Mucosa of descending colon (tissue), 3 donors: ENCODE data around the gene PLEKHN1. TPM values are rescaled to one million over a fixed set of nuclear protein-coding genes. Genes with fewer than 3 reads are reported as not detected.

ENCODE experiments used
- ATAC-seq: fragments of 200-7000 bp; cut with Tn5 transposase; one replicate; pipeline ENCODE4 v1.9.1; 2020; ENCODE audit warnings: mild to moderate bottlenecking, moderate library complexity
- DNase-seq, 3 donors: peaks; one replicate each; pipeline ENCODE4 v3.0.0-alpha.2; 2020
- H3K36me3 ChIP-seq: fragments of 200-600 bp; one replicate; pipeline ENCODE4 v1.8.0; 2021; ENCODE audit warnings: low read depth, mild to moderate bottlenecking
- H3K4me1 ChIP-seq: fragments of 200-600 bp; one replicate; pipeline ENCODE4 v1.8.0; 2021; ENCODE audit warnings: low read depth, mild to moderate bottlenecking
- H3K4me3 ChIP-seq: fragments of 200-600 bp; one replicate; pipeline ENCODE4 v1.8.0; 2021; ENCODE audit warnings: mild to moderate bottlenecking
- H3K9me3 ChIP-seq: fragments of 200-600 bp; one replicate; pipeline ENCODE4 v1.8.0; 2021; ENCODE audit warnings: mild to moderate bottlenecking
- intact Hi-C, 2 donors: fragments of 100-400 bp; cut with DNase I in 1 of 2; cut with micrococcal nuclease in 1 of 2; formaldehyde crosslinking; loops; one replicate each; pipeline versions ENCODE4 v1.11.0 to v1.11.1; 2022; cut with DNase I, micrococcal nuclease
- total RNA-seq, 3 donors: library from RNA; stranded (reverse); fragmentation: NEBNext Ultra II Directional in 2 of 3; extraction: Animal tissue kit (Norgen Biotek cat#: 25700) in 2 of 3; gene quantifications; one replicate each; pipeline versions ENCODE4 v1.2.1 to v1.2.4, GENCODE V29; 2021 to 2023
- TF ChIP-seq, protein P1 (sequence below): fragments of 200-600 bp; IDR thresholded peaks from one replicate; pipeline ENCODE4 v1.8.0; 2022; ENCODE audit warnings: antibody characterized with exemption, mild to moderate bottlenecking
- donor health status: DM: no; HTN: no; CAD: no; lungs with moderate emphysema.
- donor health status: DM: no; HTN: no; CAD: no.
- donor health status: DM: no; HTN: yes; CAD: no.

The PLEKHN1 gene
- total RNA-seq, 3 donors from 2014 or later: 0.23 to 0.99 (median 0.32) TPM

DNA sequence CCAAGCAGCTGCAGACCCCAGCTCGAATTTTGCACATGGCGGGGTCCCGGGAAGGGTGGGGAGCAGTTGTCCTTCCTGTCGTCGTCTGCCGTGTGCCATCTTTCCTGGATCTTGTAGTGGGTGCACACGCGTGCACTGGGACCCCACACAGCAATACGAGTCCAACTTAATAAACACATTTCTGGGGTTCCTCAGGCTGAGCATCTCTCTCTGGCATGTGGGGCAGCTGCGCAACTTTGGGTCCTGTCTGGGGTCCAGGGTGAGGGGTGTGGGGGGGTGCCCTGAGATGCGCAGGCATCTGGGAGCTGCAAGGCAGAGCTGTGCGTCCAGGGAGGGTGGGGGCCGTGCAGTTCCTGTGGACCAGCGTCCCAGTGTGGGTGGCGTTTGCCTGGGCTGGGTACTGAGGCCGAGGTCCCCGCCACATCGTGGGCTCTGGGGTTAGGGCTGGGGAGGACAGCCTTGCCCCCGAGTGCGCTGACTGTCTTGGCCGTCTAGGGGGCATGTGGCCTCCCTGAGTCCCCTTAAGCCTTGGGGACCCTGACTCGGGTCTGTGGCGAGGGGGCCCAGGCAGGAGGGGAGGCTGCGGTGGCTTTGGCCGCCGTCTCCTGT lies 652 bp upstream of the PLEKHN1 start:
- intact Hi-C loops: no loop called here
- no peaks in the 10 kb centered on the region for H3K36me3 ChIP-seq
- H3K4me1 ChIP-seq: peaks cover 17% of the 10 kb centered on the region
- no peak for DNase-seq
- H3K4me3 ChIP-seq: no peak overlapping the region
- TF ChIP-seq, protein P1, sequence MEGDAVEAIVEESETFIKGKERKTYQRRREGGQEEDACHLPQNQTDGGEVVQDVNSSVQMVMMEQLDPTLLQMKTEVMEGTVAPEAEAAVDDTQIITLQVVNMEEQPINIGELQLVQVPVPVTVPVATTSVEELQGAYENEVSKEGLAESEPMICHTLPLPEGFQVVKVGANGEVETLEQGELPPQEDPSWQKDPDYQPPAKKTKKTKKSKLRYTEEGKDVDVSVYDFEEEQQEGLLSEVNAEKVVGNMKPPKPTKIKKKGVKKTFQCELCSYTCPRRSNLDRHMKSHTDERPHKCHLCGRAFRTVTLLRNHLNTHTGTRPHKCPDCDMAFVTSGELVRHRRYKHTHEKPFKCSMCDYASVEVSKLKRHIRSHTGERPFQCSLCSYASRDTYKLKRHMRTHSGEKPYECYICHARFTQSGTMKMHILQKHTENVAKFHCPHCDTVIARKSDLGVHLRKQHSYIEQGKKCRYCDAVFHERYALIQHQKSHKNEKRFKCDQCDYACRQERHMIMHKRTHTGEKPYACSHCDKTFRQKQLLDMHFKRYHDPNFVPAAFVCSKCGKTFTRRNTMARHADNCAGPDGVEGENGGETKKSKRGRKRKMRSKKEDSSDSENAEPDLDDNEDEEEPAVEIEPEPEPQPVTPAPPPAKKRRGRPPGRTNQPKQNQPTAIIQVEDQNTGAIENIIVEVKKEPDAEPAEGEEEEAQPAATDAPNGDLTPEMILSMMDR: no peak
- H3K9me3 ChIP-seq: no peaks in the 10 kb centered on the region
- ATAC-seq: no peak

DNA sequence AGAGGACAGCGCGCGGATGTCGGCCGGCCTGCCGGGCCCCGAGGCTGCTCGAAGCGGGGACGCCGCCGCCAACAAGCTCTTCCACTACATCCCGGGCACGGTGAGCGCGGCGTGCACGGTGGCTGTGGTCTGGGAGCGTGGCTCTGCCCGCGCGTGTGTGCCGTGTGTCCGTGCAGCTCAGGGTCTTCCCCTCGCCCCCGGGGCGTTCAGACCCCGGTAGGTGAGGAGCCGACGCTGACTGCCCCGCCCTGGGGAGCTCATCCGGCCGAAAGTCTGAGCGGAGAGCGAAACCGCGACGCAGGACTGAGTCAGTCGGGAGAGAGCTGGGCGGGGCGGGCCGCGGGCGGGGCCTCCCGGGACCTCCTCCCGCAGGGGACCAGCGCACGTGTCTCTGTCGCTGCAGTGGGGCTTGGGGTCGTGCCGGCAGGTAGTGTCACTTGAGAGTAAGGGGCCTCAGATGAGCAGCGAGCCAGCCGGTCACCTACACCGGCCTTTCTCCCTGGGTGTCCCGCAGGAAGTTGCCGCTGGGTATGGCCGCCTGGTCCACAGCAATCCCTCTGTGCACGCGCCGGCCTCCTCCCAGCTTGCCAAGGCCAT lies 520 bp downstream of the PLEKHN1 start:
- Histone ChIP-seq H3K36me3 (no peaks in the 10 kb centered on the region), H3K9me3 (no peaks in the 10 kb centered on the region), H3K4me1 (peaks cover 14% of the 10 kb centered on the region), H3K4me3 (peak overlapping the region; percentile 30)
- ATAC-seq: peak; percentile 90
- TF ChIP-seq, protein P1: no peak
- peak; percentile 82 to 89 (median 85) for DNase-seq
- intact Hi-C loops: no loop called here

DNA sequence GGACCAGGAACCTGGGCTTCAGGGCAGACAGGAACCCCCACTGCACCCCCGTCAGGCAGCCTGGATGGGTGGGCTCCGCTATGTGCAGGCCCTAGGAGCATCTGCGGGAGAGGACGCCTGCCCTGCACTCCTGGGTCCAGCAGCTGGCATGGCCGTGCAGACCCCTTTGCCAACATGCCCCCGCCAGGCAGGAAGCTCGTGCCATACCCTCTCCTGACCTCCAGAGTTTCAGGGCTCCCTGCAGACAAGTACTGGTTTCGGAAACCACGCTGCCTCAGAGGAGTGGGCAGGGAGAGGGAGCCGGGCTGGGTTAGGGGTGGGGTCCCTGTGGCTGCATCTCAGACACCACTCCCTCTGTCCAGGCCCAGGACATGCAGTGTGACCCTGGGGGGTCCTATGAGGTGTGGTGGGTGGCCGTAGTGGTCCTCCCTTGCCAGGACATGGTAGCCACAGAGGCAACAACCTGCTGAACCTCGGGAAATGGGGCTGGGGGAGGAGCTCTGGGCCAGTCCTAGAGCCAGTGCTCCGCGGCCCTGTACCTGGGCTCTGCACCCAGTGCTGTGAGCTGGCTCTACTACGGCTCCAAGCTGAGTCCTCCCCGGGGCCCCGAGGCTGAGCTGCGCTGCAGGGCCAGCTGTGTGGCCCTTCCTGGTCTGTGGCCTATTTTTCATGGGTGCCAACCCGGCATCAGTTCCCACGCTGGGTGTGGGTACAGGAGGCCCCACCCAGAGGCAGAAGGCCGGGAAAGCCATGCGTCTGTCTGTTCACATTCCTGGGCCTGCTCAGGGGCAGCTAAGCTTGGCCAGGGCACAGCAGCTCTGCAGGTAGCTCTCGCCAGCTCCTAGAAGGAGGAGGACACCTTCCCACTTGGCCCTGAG lies 1.4 kb downstream of the PLEKHN1 start:
- TF ChIP-seq, protein P1: no peak
- Histone ChIP-seq H3K36me3 (no peaks in the 10 kb centered on the region), H3K4me1 (peaks cover 14% of the 10 kb centered on the region), H3K4me3 (no peak overlapping the region), H3K9me3 (no peaks in the 10 kb centered on the region)
- intact Hi-C loops: no loop called here
- no peak for ATAC-seq
- peak in 1 of 3 donors; percentile 30 for DNase-seq

DNA sequence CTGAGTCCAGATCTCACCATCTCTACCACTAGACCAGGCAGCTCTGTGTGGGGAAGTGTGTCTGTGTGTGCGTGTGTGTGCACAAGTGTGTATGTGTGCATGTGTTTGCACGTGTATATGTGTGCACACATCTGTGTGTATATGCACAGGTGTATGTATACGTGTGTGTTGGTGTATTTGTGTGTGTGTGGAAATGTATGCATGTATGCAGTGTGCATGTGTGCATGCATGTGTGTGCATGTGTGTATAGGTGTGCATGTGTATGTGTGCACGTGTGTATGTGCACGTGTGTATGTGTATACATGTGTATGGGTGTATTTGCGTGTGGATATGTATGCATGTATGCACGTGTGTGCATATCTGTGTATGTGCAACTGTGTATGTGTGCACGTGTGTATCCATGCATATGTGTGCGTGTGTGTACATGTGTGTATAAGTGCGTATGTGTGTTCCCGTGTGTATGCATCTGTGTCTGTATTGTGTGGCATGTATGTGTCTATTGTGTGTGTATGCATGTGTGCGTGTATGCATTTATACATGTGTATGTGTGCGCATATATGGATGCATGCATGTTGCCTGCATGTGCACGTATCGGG lies 3.1 kb downstream of the PLEKHN1 start:
- TF ChIP-seq, protein P1: no peak
- Histone ChIP-seq H3K36me3 (no peaks in the 10 kb centered on the region), H3K4me3 (no peak overlapping the region), H3K4me1 (peaks cover 14% of the 10 kb centered on the region), H3K9me3 (no peaks in the 10 kb centered on the region)
- intact Hi-C loops: no loop called here
- DNase-seq (no peak), ATAC-seq (no peak)

DNA sequence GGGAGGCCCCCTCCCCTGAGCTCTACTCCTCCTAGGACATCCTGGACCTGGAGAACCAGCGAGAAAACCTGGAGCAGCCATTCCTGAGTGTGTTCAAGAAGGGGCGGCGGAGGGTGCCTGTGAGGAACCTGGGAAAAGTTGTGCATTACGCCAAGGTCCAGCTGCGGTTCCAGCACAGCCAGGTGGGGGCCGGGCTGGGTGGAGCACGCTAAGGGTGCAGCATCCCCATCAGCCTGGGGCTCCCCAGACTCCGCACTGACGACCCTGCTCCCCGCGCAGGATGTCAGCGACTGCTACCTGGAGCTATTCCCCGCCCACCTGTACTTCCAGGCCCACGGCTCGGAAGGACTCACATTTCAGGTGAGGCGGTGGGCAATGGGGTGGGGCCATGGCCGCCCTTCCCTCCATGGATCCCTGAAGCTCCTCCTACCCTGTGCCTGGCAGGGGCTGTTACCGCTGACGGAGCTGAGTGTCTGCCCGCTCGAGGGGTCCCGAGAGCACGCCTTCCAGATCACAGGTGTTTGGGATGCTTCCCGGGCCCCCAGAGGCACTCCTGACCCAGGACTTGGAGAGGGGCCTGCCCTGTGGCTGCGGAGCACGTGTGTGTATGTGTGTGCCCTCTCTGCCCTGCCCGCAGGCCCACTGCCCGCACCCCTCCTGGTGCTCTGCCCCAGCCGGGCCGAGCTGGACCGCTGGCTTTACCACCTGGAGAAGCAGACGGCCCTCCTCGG lies 4.1 kb downstream of the PLEKHN1 start:
- intact Hi-C loops: no loop called here
- TF ChIP-seq, protein P1: no peak
- Histone ChIP-seq H3K4me3 (no peak overlapping the region), H3K36me3 (no peaks in the 10 kb centered on the region), H3K4me1 (peaks cover 14% of the 10 kb centered on the region), H3K9me3 (no peaks in the 10 kb centered on the region)
- no peak for ATAC-seq
- DNase-seq: no peak
